ENCODE measurements around the gene ANKS4B.

GRCh38 chr16:21279501-21279900 lies 46.0 kb downstream of the ANKS4B start:
- TF ChIP-seq CTCF (IDR thresholded peaks at IDR 0.05): no peak
- TF ChIP-seq POLR2A (IDR thresholded peaks at IDR 0.05): no peak

Measured in esophagus squamous epithelium (tissue), 4 donors.